Measurements from ENCODE around the gene SH2B2. TPM values are rescaled to one million over a fixed set of nuclear protein-coding genes. Genes with fewer than 3 reads are reported as not detected.

The SH2B2 gene
- total RNA-seq, 2 donors from 2014 or later: 7.7 to 22.3 TPM

- 94% methylated on average over 17 of the region's 17 CpGs for WGBS
- no peak overlapping the region for H3K27ac ChIP-seq
- no peak overlapping the region for H3K4me3 ChIP-seq
- peaks cover 6% of the 10 kb centered on the region for H3K4me1 ChIP-seq (replicated peaks)
- H3K27me3 ChIP-seq (replicated peaks; ENCODE audit: insufficient read depth): no peaks in the 10 kb centered on the region
- no peaks in the 10 kb centered on the region for H3K9me3 ChIP-seq
- no peak for TF ChIP-seq POLR2AphosphoS5 (IDR thresholded peaks at IDR 0.05)
- no peak for TF ChIP-seq POLR2A (IDR thresholded peaks at IDR 0.05)
- TF ChIP-seq, protein P1, sequence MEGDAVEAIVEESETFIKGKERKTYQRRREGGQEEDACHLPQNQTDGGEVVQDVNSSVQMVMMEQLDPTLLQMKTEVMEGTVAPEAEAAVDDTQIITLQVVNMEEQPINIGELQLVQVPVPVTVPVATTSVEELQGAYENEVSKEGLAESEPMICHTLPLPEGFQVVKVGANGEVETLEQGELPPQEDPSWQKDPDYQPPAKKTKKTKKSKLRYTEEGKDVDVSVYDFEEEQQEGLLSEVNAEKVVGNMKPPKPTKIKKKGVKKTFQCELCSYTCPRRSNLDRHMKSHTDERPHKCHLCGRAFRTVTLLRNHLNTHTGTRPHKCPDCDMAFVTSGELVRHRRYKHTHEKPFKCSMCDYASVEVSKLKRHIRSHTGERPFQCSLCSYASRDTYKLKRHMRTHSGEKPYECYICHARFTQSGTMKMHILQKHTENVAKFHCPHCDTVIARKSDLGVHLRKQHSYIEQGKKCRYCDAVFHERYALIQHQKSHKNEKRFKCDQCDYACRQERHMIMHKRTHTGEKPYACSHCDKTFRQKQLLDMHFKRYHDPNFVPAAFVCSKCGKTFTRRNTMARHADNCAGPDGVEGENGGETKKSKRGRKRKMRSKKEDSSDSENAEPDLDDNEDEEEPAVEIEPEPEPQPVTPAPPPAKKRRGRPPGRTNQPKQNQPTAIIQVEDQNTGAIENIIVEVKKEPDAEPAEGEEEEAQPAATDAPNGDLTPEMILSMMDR (IDR thresholded peaks at IDR 0.05): no peak
- no peak for DNase-seq (ENCODE audit: low spot score)
- intact Hi-C loops (cut with DNase I): no loop called here
- no peaks in the 10 kb centered on the region for H3K36me3 ChIP-seq
Observed at GRCh38 chr7:102305414-102306268, 19.0 kb downstream of the SH2B2 start.

- DNase-seq (ENCODE audit: low spot score): peak; percentile 43
- Histone ChIP-seq H3K27ac (no peak overlapping the region), H3K27me3 (replicated peaks; ENCODE audit: insufficient read depth) (no peaks in the 10 kb centered on the region), H3K4me3 (no peak overlapping the region), H3K4me1 (replicated peaks) (peaks cover 6% of the 10 kb centered on the region), H3K36me3 (no peaks in the 10 kb centered on the region), H3K9me3 (no peaks in the 10 kb centered on the region)
- intact Hi-C loops (cut with DNase I): no loop called here
- 37% methylated on average over 17 of the region's 17 CpGs for WGBS
- no peak for TF ChIP-seq POLR2A (IDR thresholded peaks at IDR 0.05)
- no peak for TF ChIP-seq POLR2AphosphoS5 (IDR thresholded peaks at IDR 0.05)
- TF ChIP-seq, protein P1 (IDR thresholded peaks at IDR 0.05): no peak
Observed at GRCh38 chr7:102306916-102307677, 20.4 kb downstream of the SH2B2 start.

DNA sequence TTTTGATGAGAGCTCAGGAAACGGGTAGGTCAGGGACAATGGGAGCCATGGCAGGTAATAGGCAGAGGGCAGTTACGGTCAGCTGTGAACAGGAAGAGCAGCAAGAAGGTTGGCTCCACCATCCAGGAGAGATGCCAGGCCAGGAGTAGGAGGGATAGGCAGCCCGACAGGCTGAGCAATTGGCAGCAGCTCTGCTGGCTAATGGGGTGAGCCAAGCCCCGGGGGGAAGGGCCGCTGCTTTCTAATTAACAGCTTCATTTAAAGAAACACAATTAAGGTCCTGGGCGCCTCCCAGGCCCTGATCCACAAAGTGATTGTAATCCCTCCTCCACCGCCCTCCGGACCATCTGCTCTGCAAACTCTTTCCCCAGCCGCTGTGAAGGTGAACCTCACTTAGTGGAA, 23.7 kb downstream of the SH2B2 start:
- DNase-seq (ENCODE audit: low spot score): no peak
- Histone ChIP-seq H3K27ac (no peak overlapping the region), H3K4me1 (replicated peaks) (peaks cover 6% of the 10 kb centered on the region), H3K36me3 (no peaks in the 10 kb centered on the region), H3K27me3 (replicated peaks; ENCODE audit: insufficient read depth) (no peaks in the 10 kb centered on the region), H3K9me3 (no peaks in the 10 kb centered on the region), H3K4me3 (no peak overlapping the region)
- intact Hi-C loops (cut with DNase I): no loop called here
- TF ChIP-seq, protein P1 (IDR thresholded peaks at IDR 0.05): no peak
- TF ChIP-seq POLR2A (IDR thresholded peaks at IDR 0.05): no peak
- no peak for TF ChIP-seq POLR2AphosphoS5 (IDR thresholded peaks at IDR 0.05)
- 74% methylated on average over 8 of the region's 9 CpGs for WGBS

DNA sequence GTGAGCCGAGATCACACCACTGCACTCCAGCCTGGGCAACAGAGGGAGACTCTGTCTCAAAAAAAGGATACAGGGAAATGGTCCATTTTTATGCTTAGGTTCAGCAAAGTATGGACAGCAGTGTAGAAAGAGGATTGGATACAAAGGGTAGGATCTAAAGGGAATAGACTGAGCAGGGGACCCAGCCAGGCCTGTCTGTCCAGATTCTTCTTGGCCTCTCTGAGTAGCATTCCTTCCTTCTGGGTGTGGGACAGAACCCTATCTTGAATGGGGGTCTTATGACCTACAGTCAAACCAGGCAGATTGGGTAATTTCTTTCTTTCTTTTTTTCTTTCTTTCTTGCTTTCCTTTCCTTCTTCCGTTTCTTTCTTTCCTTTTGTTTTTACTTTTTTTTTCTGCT, 25.6 kb downstream of the SH2B2 start:
- Histone ChIP-seq H3K36me3 (no peaks in the 10 kb centered on the region), H3K4me3 (no peak overlapping the region), H3K4me1 (replicated peaks) (peaks cover 2% of the 10 kb centered on the region), H3K9me3 (no peaks in the 10 kb centered on the region), H3K27me3 (replicated peaks; ENCODE audit: insufficient read depth) (no peaks in the 10 kb centered on the region), H3K27ac (no peak overlapping the region)
- 75% methylated on average over 2 of the region's 2 CpGs for WGBS
- TF ChIP-seq POLR2AphosphoS5 (IDR thresholded peaks at IDR 0.05): no peak
- TF ChIP-seq, protein P1 (IDR thresholded peaks at IDR 0.05): no peak
- TF ChIP-seq POLR2A (IDR thresholded peaks at IDR 0.05): no peak
- intact Hi-C loops (cut with DNase I): no loop called here
- DNase-seq (ENCODE audit: low spot score): no peak

All from prostate gland (tissue), 2 donors.